Testis (tissue), 3 donors: ENCODE measurements around the gene DCTN4. TPM values are rescaled to one million over a fixed set of nuclear protein-coding genes. Genes with fewer than 3 reads are reported as not detected.

Source experiments
- DNase-seq: peaks from one replicate; pipeline ENCODE4 v3.0.0-alpha.2; 2019
- H3K27ac ChIP-seq, 2 donors: fragments of 200-600 bp; sonication (generic); one replicate each; pipeline ENCODE4 v1.5.1; 2019
- H3K27me3 ChIP-seq: fragments of 200-600 bp; sonication (generic); one replicate; pipeline ENCODE4 v1.5.1; 2019
- H3K36me3 ChIP-seq: fragments of 200-600 bp; sonication (generic); one replicate; pipeline ENCODE4 v1.5.1; 2017; ENCODE audit warnings: low read depth; ENCODE audit errors: missing control alignments
- H3K4me1 ChIP-seq: fragments of 200-600 bp; sonication (generic); one replicate; pipeline ENCODE4 v1.5.1; 2019
- H3K4me3 ChIP-seq, 2 donors: fragments of 200-600 bp; sonication (generic); one replicate each; pipeline ENCODE4 v1.5.1; 2017 to 2019
- H3K9me3 ChIP-seq: fragments of 200-600 bp; sonication (generic); one replicate; pipeline ENCODE4 v1.5.1; 2017
- CTCF ChIP-seq, 3 experiments: fragments of 450-650 bp in 2 of 3; fragments of 200-600 bp in 1 of 3; sonication (generic) in 1 of 3; IDR thresholded peaks; one replicate each; pipeline ENCODE4 v1.5.1; 2016 to 2019; ENCODE audit warnings: antibody characterized with exemption in 3 of 3, mild to moderate bottlenecking in 2 of 3, moderate library complexity in 1 of 3
- POLR2A ChIP-seq: fragments of 450-650 bp; IDR thresholded peaks from one replicate; pipeline ENCODE4 v1.6.1; 2017; ENCODE audit warnings: antibody characterized with exemption, mild to moderate bottlenecking, moderate library complexity
- WGBS, 2 donors: methylation state at CpG; one replicate each; pipeline ENCODE4 v1.1.5; 2018; 5-methylcytosine and 5-hydroxymethylcytosine counted together
- intact Hi-C: fragments of 100-400 bp; cut with DNase I; formaldehyde crosslinking; loops from one replicate; pipeline ENCODE4 v1.15.1; 2023; ENCODE audit warnings: low total_unique reads
- polyA plus RNA-seq: library from polyadenylated mRNA; stranded (reverse); fragments of 350-450 nt; fragmentation: Illumina TruSeq; extraction: RNeasy Lipid Tissue Mini Kit (QIAGEN cat#74804); gene quantifications from one replicate; pipeline ENCODE4 v1.2.3, GENCODE V29; 2014; ENCODE audit warnings: low read depth, low replicate concordance; ENCODE audit not compliant: insufficient read depth
- total RNA-seq, 2 donors: library from RNA; depleted of rRNA; stranded (reverse); fragments of >200 nt; gene quantifications; one replicate each; pipeline ENCODE4 v1.2.3, GENCODE V29; 2016

The DCTN4 gene
- total and polyA plus RNA-seq, 3 donors from 2014 or later = 55.7 to 94.0 (median 91.5) TPM

DNA sequence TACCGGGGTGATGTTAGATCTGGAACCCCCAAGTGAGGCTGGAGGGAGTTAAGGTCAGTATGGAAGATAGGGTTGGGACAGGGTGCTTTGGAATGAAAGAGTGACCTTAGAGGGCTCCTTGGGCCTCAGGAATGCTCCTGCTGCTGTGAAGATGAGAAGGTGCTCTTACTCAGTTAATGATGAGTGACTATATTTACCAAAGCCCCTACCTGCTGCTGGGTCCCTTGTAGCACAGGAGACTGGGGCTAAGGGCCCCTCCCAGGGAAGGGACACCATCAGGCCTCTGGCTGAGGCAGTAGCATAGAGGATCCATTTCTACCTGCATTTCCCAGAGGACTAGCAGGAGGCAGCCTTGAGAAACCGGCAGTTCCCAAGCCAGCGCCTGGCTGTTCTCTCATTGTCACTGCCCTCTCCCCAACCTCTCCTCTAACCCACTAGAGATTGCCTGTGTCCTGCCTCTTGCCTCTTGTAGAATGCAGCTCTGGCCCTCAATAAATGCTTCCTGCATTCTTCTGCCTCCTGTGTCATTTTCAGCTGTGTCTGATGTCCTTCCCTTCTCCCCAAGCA, 100.0 kb downstream of the DCTN4 start:
- no peak for DNase-seq
- Histone ChIP-seq H3K27me3 (no peaks in the 10 kb centered on the region), H3K27ac (no peak overlapping the region), H3K4me1 (peaks cover 49% of the 10 kb centered on the region), H3K36me3 (no peaks in the 10 kb centered on the region), H3K9me3 (no peaks in the 10 kb centered on the region), H3K4me3 (no peak overlapping the region)
- intact Hi-C loops = loop anchor here (10.0 kb wide), 1 partner anchor 64 kb away; no protein-coding TSS in a partner anchor
- TF ChIP-seq CTCF (IDR thresholded peaks at IDR 0.05) = no peak
- no peak for TF ChIP-seq POLR2A
- 45 to 59% methylated on average over 3 of the region's 3 CpGs for WGBS, 2 donors

Other genes with a start within 250 kb of the DCTN4 start
- gene SYNPO, start 118.4 kb downstream of the DCTN4 start, total RNA-seq = 10 to 100 TPM; 49.1 to 53.2 TPM
- gene SYNPO, start 118.4 kb downstream of the DCTN4 start, polyA plus RNA-seq = 52.2 TPM
- gene MYOZ3, start 97.8 kb downstream of the DCTN4 start, total RNA-seq = 10 to 100 TPM; 12.0 to 12.7 TPM
- 10.4 TPM for gene MYOZ3, start 97.8 kb downstream of the DCTN4 start, polyA plus RNA-seq
- gene RBM22, start 58.0 kb downstream of the DCTN4 start, total RNA-seq = 10 to 100 TPM; 37.7 to 40.1 TPM
- gene RBM22, start 58.0 kb downstream of the DCTN4 start, polyA plus RNA-seq = 38.5 TPM
- gene SMIM3, start 19.7 kb upstream of the DCTN4 start, total RNA-seq = 1 to 10 TPM; 8.1 to 8.8 TPM
- 8.7 TPM for gene SMIM3, start 19.7 kb upstream of the DCTN4 start, polyA plus RNA-seq
- gene IRGM, start 87.5 kb upstream of the DCTN4 start, total RNA-seq = 1 to 10 TPM; 1.2 to 2.7 TPM
- 0.25 TPM for gene IRGM, start 87.5 kb upstream of the DCTN4 start, polyA plus RNA-seq
- 10 to 100 TPM; 13.2 to 15.8 TPM for gene ZNF300, start 146.0 kb upstream of the DCTN4 start, total RNA-seq
- gene ZNF300, start 146.0 kb upstream of the DCTN4 start, polyA plus RNA-seq = 8.3 TPM